Kidney (tissue), 14 donors: ENCODE measurements around the gene OPRD1. TPM values are rescaled to one million over a fixed set of nuclear protein-coding genes. Genes with fewer than 3 reads are reported as not detected.
A peak's percentile ranks its signal among the peaks of the same experiment; 100 is the strongest.

Experiments
- DNase-seq, 5 donors: peaks; one replicate each; pipeline ENCODE4 v3.0.0-alpha.2; 2013 to 2020
- FAIRE-seq: peaks from 2 replicates; lab custom pipeline; 2012; peaks lifted over from hg19 to GRCh38; lab: Jason Lieb, UNC
- H3K27ac ChIP-seq, 2 donors: one replicate each; pipeline ENCODE4 v1.7.0; 2013; ENCODE audit warnings: low read depth in 2 of 2, low read length in 2 of 2, inconsistent platforms in 1 of 2
- H3K27me3 ChIP-seq: one replicate; pipeline ENCODE4 v1.7.1; 2013; ENCODE audit warnings: low read length, inconsistent platforms; ENCODE audit not compliant: control insufficient read depth, insufficient read depth
- H3K36me3 ChIP-seq, 3 donors: one replicate each; pipeline versions ENCODE4 v1.7.0 to v1.7.1; 2013; ENCODE audit warnings: low read length in 3 of 3, control low read depth in 1 of 3, inconsistent platforms in 1 of 3; ENCODE audit not compliant: insufficient read depth in 3 of 3, control insufficient read depth in 2 of 3
- H3K4me1 ChIP-seq, 3 donors: one replicate each; pipeline versions ENCODE4 v1.7.0 to v1.7.1; 2013; ENCODE audit warnings: low read length in 3 of 3, inconsistent platforms in 1 of 3, low read depth in 1 of 3; ENCODE audit not compliant: control insufficient read depth in 2 of 3, insufficient read depth in 2 of 3
- H3K4me3 ChIP-seq, 3 donors: one replicate each; pipeline versions ENCODE4 v1.7.0 to v1.8.1; 2013; ENCODE audit warnings: low read length in 3 of 3, control low read depth in 1 of 3, inconsistent platforms in 1 of 3
- H3K9ac ChIP-seq, 3 donors: one replicate each; pipeline versions ENCODE4 v1.7.0 to v1.7.1; 2013; ENCODE audit warnings: low read length in 3 of 3, control low read depth in 1 of 3, inconsistent platforms in 1 of 3
- H3K9me3 ChIP-seq, 3 donors: one replicate each; pipeline versions ENCODE4 v1.7.0 to v1.7.1; 2013; ENCODE audit warnings: low read length in 3 of 3, control low read depth in 1 of 3, inconsistent platforms in 1 of 3; ENCODE audit not compliant: control insufficient read depth in 2 of 3, insufficient read depth in 1 of 3
- intact Hi-C: fragments of 100-400 bp; cut with DNase I; formaldehyde crosslinking; loops from one replicate; pipeline ENCODE4 v1.11.1; 2022
- polyA plus RNA-seq: library from polyadenylated mRNA; stranded (reverse); fragments of 350-450 nt; fragmentation: Illumina TruSeq; extraction: RNeasy Lipid Tissue Mini Kit (QIAGEN cat#74804); gene quantifications from one replicate; pipeline ENCODE4 v1.2.3, GENCODE V29; 2014; ENCODE audit warnings: low read depth, low replicate concordance; ENCODE audit not compliant: insufficient read depth
- total RNA-seq: library from RNA; stranded (reverse); fragmentation: NEBNext Ultra II Directional; extraction: Animal tissue kit (Norgen Biotek cat#: 25700); gene quantifications from one replicate; pipeline ENCODE4 v1.2.1, GENCODE V29; 2021
- TF ChIP-seq, protein P1 (sequence below): IDR thresholded peaks from 3 replicates; pipeline ENCODE4 v1.5.1; 2012; ENCODE audit warnings: mild to moderate bottlenecking, moderate library complexity, borderline replicate concordance; ENCODE audit not compliant: insufficient read depth; ENCODE audit errors: extremely low read depth
- donor health status: control.
- donor health status: control.
- donor health status: control.
- donor health status: control.
- donor health status: control.
- donor health status: DM: yes; HTN: yes; CAD: no.
- donor health status: Normal renal cell carcinoma (clear cell type).

OPRD1 gene
- total and polyA plus RNA-seq, 2 donors from 2014 or later = not detected

DNA sequence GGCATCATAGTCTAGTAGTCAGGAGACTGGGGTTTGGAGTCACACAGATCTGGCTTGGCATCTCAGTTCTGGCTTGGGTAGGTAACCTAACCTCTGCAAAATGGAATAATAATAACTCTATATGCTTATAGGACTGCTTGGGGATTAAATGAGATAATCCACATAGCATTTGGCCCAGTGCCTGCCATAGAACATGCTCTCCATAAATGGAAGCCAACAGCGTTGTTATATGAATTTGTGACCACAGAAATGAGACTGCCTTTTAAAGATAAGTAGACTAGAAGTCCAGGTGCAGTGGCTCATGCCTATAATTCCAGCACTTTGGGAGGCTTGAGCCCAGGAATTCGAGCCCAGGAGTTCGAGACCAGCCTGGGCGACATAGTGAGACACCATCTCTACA is 4.0 kb upstream of the OPRD1 start:
- TF ChIP-seq, protein P1, sequence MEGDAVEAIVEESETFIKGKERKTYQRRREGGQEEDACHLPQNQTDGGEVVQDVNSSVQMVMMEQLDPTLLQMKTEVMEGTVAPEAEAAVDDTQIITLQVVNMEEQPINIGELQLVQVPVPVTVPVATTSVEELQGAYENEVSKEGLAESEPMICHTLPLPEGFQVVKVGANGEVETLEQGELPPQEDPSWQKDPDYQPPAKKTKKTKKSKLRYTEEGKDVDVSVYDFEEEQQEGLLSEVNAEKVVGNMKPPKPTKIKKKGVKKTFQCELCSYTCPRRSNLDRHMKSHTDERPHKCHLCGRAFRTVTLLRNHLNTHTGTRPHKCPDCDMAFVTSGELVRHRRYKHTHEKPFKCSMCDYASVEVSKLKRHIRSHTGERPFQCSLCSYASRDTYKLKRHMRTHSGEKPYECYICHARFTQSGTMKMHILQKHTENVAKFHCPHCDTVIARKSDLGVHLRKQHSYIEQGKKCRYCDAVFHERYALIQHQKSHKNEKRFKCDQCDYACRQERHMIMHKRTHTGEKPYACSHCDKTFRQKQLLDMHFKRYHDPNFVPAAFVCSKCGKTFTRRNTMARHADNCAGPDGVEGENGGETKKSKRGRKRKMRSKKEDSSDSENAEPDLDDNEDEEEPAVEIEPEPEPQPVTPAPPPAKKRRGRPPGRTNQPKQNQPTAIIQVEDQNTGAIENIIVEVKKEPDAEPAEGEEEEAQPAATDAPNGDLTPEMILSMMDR = no peak
- Histone ChIP-seq H3K4me3 (no peak overlapping the region), H3K4me1 (no peaks in the 10 kb centered on the region), H3K36me3 (no peaks in the 10 kb centered on the region), H3K9me3 (peaks cover 0 to 4% (median 0%) of the 10 kb centered on the region in 3 donors), H3K27ac (no peak overlapping the region), H3K27me3 (peaks cover 11% of the 10 kb centered on the region), H3K9ac (no peak overlapping the region)
- intact Hi-C loops = no loop called here
- DNase-seq = no peak
- no peak for FAIRE-seq

GRCh38 chr1:28811369-28811765 is 603 bp upstream of the OPRD1 start:
- Histone ChIP-seq H3K27ac (no peak overlapping the region), H3K9me3 (no peaks in the 10 kb centered on the region), H3K4me1 (no peaks in the 10 kb centered on the region), H3K36me3 (no peaks in the 10 kb centered on the region), H3K27me3 (peaks cover 11% of the 10 kb centered on the region), H3K9ac (no peak overlapping the region), H3K4me3 (no peak overlapping the region)
- intact Hi-C loops = no loop called here
- FAIRE-seq (no peak), DNase-seq (no peak)
- TF ChIP-seq, protein P1 = no peak

DNA sequence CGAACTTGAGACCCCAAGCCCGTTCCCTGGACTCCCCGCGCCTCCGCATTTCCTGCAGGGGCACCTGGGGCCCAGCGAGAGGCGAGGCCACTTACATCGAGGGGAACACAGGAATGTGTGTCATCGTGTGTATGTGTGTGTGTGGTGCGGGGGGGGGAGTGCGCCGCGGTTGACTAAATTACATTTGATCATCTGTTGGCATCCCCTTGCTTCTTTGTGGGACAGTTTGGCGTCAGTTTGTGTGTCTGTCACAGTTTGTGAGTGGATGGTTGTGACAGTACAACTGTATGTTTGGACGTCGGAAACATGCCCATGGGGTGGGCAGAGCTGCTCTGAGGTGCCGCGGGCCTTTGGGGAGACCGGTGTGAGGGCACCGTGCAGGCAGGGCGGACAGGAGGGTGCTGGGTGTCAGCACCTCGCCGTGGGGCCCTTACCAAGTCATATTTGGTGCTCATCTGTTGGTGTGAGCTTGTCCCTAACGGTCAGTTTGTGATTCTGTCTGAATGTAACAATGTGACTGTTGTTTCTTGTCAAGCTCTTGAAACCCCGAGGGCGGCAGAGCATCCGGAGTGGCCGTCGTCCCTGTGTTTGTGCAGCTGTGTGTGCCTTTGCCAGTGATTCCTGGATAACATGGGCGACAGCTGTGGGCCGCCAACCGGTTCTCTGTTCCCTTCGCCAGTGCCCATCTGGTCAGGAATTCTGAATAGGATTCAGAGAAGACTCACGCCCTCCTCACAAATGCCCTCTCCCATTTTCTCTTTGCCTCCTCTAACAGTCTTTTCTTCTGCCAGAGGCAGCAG is 899 bp downstream of the OPRD1 start:
- Histone ChIP-seq H3K27ac (no peak overlapping the region), H3K27me3 (peaks cover 11% of the 10 kb centered on the region), H3K36me3 (no peaks in the 10 kb centered on the region), H3K4me1 (no peaks in the 10 kb centered on the region), H3K4me3 (no peak overlapping the region), H3K9me3 (no peaks in the 10 kb centered on the region), H3K9ac (no peak overlapping the region)
- TF ChIP-seq, protein P1 = no peak
- intact Hi-C loops = no loop called here
- FAIRE-seq (no peak), DNase-seq (peak in 3 of 5 donors; percentile 59 to 73 (median 68))
